Tibial nerve (tissue), 3 donors: Measurements from ENCODE around the gene SHOC1.

ENCODE experiments used
- POLR2A ChIP-seq, 2 donors: fragments of 450-650 bp; IDR thresholded peaks; one replicate each; pipeline ENCODE4 v1.6.1; 2017; ENCODE audit warnings: antibody characterized with exemption in 2 of 2, mild to moderate bottlenecking in 2 of 2, moderate library complexity in 2 of 2
- TF ChIP-seq, protein P1 (sequence below), 5 experiments: fragments of 200-600 bp in 3 of 5; fragments of 450-650 bp in 2 of 5; sonication (generic) in 3 of 5; IDR thresholded peaks; one replicate each; pipeline ENCODE4 v1.5.1; 2016 to 2019; ENCODE audit warnings: antibody characterized with exemption in 5 of 5, mild to moderate bottlenecking in 3 of 5, moderate library complexity in 2 of 5

DNA sequence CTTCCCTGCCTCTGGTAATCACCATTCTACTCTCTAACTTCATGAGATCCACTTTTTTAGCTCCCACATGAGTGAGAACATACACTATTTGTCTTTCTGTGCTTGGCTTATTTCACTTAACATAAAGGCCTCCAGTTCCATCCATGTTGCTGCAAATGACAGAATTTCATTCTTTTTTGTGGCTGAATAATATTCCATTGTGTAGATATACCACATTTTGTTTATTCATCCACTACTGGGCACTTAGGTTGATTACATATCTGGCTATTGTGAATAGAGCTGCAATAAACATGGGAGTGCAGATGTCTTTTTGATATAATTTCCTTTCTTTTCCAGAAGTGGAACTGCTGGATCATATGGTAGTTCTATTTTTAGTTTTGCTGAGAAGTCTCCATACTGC is 28.7 kb downstream of the SHOC1 start:
- TF ChIP-seq, protein P1, sequence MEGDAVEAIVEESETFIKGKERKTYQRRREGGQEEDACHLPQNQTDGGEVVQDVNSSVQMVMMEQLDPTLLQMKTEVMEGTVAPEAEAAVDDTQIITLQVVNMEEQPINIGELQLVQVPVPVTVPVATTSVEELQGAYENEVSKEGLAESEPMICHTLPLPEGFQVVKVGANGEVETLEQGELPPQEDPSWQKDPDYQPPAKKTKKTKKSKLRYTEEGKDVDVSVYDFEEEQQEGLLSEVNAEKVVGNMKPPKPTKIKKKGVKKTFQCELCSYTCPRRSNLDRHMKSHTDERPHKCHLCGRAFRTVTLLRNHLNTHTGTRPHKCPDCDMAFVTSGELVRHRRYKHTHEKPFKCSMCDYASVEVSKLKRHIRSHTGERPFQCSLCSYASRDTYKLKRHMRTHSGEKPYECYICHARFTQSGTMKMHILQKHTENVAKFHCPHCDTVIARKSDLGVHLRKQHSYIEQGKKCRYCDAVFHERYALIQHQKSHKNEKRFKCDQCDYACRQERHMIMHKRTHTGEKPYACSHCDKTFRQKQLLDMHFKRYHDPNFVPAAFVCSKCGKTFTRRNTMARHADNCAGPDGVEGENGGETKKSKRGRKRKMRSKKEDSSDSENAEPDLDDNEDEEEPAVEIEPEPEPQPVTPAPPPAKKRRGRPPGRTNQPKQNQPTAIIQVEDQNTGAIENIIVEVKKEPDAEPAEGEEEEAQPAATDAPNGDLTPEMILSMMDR (IDR thresholded peaks at IDR 0.05), result no peak
- TF ChIP-seq POLR2A (IDR thresholded peaks at IDR 0.05), result no peak
